Right lung (tissue), 10 donors: ENCODE measurements around the gene CHST3. TPM values are rescaled to one million over a fixed set of nuclear protein-coding genes. Genes with fewer than 3 reads are reported as not detected.
A peak's percentile ranks its signal among the peaks of the same experiment; 100 is the strongest.
"Not testable (repeated sequence)": the region's sequence is repeated elsewhere in the genome, so short reads cannot be mapped to it uniquely, and the experiment has no call there.

Source experiments
- DNase-seq, 2 donors: peaks; one replicate each; pipeline ENCODE4 v3.0.0-alpha.2; 2013
- long read RNA-seq, 8 donors: transcript quantifications; one replicate each; lab custom pipeline, GENCODE V29; 2026
- polyA plus RNA-seq, 5 donors: library from polyadenylated mRNA; unstranded; fragments of 120-200 nt; gene quantifications; one replicate each; pipeline versions ENCODE4 v1.2.1 to v1.2.3, GENCODE V29; 2013; ENCODE audit warnings: inconsistent platforms in 1 of 5, low replicate concordance in 1 of 5; ENCODE audit not compliant: insufficient read length in 5 of 5, insufficient read depth in 1 of 5

CHST3 gene, protein sequence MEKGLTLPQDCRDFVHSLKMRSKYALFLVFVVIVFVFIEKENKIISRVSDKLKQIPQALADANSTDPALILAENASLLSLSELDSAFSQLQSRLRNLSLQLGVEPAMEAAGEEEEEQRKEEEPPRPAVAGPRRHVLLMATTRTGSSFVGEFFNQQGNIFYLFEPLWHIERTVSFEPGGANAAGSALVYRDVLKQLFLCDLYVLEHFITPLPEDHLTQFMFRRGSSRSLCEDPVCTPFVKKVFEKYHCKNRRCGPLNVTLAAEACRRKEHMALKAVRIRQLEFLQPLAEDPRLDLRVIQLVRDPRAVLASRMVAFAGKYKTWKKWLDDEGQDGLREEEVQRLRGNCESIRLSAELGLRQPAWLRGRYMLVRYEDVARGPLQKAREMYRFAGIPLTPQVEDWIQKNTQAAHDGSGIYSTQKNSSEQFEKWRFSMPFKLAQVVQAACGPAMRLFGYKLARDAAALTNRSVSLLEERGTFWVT
- 10 to 100 TPM; 10.1 to 11.4 (median 10.7) TPM for polyA plus RNA-seq
- long read RNA-seq, donor 1, full-length matches to known transcripts, result 7 of 7 reads
- long read RNA-seq, donor 1, partial matches to known transcripts, result 0 of 7 reads
- long read RNA-seq, donor 1, other reads (novel, unspliced or antisense), result 0 of 7 reads
- long read RNA-seq, donor 2, full-length matches to known transcripts, result 1 of 1 reads
- long read RNA-seq, donor 2, partial matches to known transcripts, result 0 of 1 reads
- long read RNA-seq, donor 2, other reads (novel, unspliced or antisense), result 0 of 1 reads
- long read RNA-seq, donor 3, full-length matches to known transcripts, result 3 of 3 reads
- long read RNA-seq, donor 3, partial matches to known transcripts, result 0 of 3 reads
- long read RNA-seq, donor 3, other reads (novel, unspliced or antisense), result 0 of 3 reads
- long read RNA-seq, donor 4, full-length matches to known transcripts, result 4 of 4 reads
- long read RNA-seq, donor 4, partial matches to known transcripts, result 0 of 4 reads
- long read RNA-seq, donor 4, other reads (novel, unspliced or antisense), result 0 of 4 reads
- long read RNA-seq, donor 5, full-length matches to known transcripts, result 2 of 2 reads
- long read RNA-seq, donor 5, partial matches to known transcripts, result 0 of 2 reads
- long read RNA-seq, donor 5, other reads (novel, unspliced or antisense), result 0 of 2 reads
- long read RNA-seq, donor 6, full-length matches to known transcripts, result 2 of 2 reads
- long read RNA-seq, donor 6, partial matches to known transcripts, result 0 of 2 reads
- long read RNA-seq, donor 6, other reads (novel, unspliced or antisense), result 0 of 2 reads
- long read RNA-seq, donor 7, full-length matches to known transcripts, result 3 of 3 reads
- long read RNA-seq, donor 7, partial matches to known transcripts, result 0 of 3 reads
- long read RNA-seq, donor 7, other reads (novel, unspliced or antisense), result 0 of 3 reads
- long read RNA-seq, donor 8, full-length matches to known transcripts, result 6 of 6 reads
- long read RNA-seq, donor 8, partial matches to known transcripts, result 0 of 6 reads
- long read RNA-seq, donor 8, other reads (novel, unspliced or antisense), result 0 of 6 reads

- peak; percentile 70 to 78 for DNase-seq
Observed at GRCh38 chr10:71964098-71964742, at the start of gene CHST3. TSS of gene CHST3 (plus strand) at chr10:71964395. CDS start at chr10:72005843, 41,448 bp downstream.

GRCh38 chr10:71916827-71917226, 47.4 kb upstream of the CHST3 start:
- no peak for DNase-seq

- DNase-seq, result no peak
Observed at GRCh38 chr10:71918992-71919391, 45.2 kb upstream of the CHST3 start.

- DNase-seq, result not testable (repeated sequence)
Observed at GRCh38 chr10:71919956-71920539, 44.1 kb upstream of the CHST3 start.

- no peak for DNase-seq
Observed at GRCh38 chr10:71920540-71921323, 43.5 kb upstream of the CHST3 start.

GRCh38 chr10:71921324-71922027, 42.7 kb upstream of the CHST3 start:
- DNase-seq, result peak; percentile 61 to 73

DNA sequence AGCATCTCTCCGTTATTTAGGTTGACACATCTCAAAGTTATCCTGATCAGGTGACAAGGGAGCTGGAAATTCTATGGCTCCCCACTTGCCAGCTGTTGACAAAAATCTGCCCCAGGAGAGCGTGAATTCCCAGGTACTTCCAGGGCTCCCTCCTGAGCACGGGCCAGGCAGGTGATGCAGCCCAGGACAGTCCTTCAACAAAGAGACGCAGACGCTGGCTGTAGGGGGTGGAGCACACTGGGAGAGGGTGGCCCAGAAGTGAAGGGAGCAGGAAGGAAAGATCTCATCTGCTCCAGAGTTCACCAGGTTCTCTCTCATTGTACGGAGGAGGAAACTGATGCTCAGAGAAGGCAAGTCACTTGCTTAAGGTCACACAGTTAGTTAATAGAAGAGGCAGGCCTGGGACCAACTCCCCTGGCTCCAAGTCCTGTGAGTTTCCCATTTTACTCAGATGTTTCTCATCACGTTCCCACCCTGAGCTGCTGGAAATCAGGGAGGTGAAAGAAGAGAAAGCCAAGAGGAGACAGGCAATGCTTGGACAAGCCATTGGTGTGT, 41.0 kb upstream of the CHST3 start:
- DNase-seq, result no peak

GRCh38 chr10:71924771-71925170, 39.4 kb upstream of the CHST3 start:
- no peak for DNase-seq

GRCh38 chr10:71927159-71927558, 37.0 kb upstream of the CHST3 start:
- DNase-seq, result no peak

GRCh38 chr10:71927776-71928592, 36.2 kb upstream of the CHST3 start:
- DNase-seq, result no peak

GRCh38 chr10:71931295-71931694, 32.9 kb upstream of the CHST3 start:
- no peak for DNase-seq

DNA sequence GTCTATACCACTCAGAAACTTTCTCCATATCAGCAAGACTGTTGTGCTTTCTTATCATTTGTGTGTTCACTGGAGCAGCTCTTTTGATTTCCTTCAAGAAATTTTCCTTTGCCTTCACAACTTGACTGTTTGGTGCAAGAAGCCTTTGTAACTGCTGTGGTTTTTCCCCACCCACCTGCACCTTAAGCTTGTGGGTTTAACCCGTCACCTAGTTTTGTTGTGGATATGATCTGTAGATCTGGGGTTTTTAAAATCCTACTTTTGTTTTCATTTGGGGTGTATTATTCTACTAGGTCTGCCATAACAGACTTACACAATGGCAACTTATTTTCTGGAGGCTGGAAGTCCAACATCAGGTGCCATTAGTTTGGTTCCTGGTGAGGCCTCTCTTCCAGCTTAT, 30.5 kb upstream of the CHST3 start:
- no peak for DNase-seq

DNA sequence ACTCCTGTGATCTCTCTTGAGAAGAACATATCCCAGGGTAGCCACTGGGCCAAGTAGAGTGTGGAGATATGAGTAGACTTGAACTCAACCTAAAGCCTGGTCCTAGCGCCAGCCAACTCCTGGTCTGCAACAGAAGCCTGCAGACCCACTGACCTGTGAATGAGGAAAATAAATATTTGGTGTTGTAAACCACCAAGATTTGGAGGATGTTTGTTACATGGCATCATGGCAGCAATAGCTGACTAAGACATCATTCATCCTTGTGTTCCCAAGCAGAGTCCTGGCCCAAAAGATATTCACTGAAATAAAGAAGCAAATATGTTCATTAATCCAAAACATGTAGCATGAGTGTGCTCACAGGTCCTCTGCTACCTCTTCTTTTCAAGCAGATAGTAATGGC, 26.0 kb upstream of the CHST3 start:
- DNase-seq, result no peak

GRCh38 chr10:71939304-71939703, 24.9 kb upstream of the CHST3 start:
- no peak for DNase-seq

DNA sequence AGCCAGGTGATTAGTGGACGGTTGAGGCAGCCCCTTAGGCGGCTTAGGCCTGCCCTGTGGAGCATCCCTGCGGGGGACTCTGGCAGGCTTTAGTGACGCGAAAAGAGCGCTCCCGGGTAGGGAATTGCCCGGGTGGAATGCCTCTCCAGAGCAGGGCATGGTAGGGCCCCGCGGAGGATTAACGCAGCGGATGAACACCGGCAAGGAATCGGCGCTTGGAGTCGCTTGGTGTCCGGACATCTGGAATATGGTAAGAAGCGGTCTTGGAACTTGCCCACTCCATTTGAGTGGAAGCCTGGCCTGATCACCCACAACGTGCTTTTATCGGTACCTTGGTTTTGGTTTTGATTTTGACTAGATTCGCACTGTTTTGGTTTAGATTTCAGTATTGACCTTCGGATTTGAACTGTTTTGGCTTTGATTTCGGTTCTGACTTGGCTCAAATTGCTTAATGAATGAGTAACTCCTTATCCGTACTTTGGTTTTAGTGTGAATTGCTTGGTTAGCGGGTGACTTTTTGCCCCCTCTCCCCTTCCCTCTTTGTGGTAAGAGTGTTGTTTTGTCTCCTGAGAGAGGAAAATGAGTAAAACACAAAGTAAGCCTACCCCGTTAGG, 24.2 kb upstream of the CHST3 start:
- no peak for DNase-seq

- no peak for DNase-seq
Observed at GRCh38 chr10:71940752-71941151, 23.4 kb upstream of the CHST3 start.

GRCh38 chr10:71941318-71941717, 22.9 kb upstream of the CHST3 start:
- DNase-seq, result no peak
